ENCODE results near the gene GAGE12E. TPM values are rescaled to one million over a fixed set of nuclear protein-coding genes. Genes with fewer than 3 reads are reported as not detected.
"Not testable (repeated sequence)": the region's sequence is repeated elsewhere in the genome, so short reads cannot be mapped to it uniquely, and the experiment has no call there.

The GAGE12E gene, protein sequence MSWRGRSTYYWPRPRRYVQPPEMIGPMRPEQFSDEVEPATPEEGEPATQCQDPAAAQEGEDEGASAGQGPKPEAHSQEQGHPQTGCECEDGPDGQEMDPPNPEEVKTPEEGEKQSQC
- total RNA-seq, result not detected
- long read RNA-seq, result 0 reads

DNA sequence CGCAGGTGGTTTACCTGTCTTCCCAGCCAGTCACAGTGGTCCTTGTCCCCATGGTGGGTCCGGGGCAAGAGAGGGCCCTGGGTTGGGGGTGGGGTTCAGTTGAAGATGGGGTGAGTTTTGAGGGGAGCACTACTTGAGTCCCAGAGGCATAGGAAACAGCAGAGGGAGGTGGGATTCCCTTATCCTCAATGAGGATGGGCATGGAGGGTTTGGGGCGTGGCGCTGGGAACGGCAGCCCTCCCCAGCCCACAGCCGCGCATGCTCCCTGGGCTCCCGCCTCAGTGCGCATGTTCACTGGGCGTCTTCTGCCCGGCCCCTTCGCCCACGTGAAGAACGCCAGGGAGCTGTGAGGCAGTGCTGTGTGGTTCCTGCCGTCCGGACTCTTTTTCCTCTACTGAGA lies at the start of gene GAGE12E:
GAGE12E (plus strand) TSS at position 301 of the 400 bp plus-strand sequence. CDS start 1,155 bp downstream, outside the sequence.
- H3K4me3 ChIP-seq; H3K9me3 ChIP-seq; H3K36me3 ChIP-seq; H3K4me1 ChIP-seq; DNase-seq; H3K27me3 ChIP-seq; ATAC-seq; H3K27ac ChIP-seq; intact Hi-C loops (cut with DNase I): not testable (repeated sequence)
- WGBS (ENCODE audit: insufficient coverage, low coverage, low lambda C conversion rate, missing lambda C conversion rate), result no CpG with 5 or more reads among the region's 16 CpGs

DNA sequence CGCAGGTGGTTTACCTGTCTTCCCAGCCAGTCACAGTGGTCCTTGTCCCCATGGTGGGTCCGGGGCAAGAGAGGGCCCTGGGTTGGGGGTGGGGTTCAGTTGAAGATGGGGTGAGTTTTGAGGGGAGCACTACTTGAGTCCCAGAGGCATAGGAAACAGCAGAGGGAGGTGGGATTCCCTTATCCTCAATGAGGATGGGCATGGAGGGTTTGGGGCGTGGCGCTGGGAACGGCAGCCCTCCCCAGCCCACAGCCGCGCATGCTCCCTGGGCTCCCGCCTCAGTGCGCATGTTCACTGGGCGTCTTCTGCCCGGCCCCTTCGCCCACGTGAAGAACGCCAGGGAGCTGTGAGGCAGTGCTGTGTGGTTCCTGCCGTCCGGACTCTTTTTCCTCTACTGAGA lies 19.2 kb upstream of the GAGE12E start, which contains the start of gene GAGE12C:
GAGE12C (plus strand) TSS at position 301 of the 400 bp plus-strand sequence. CDS start 1,155 bp downstream, outside the sequence.
- intact Hi-C loops (cut with DNase I); H3K27ac ChIP-seq; H3K27me3 ChIP-seq; H3K4me3 ChIP-seq; ATAC-seq; DNase-seq; H3K9me3 ChIP-seq; H3K36me3 ChIP-seq; H3K4me1 ChIP-seq: not testable (repeated sequence)
- no CpG with 5 or more reads among the region's 16 CpGs for WGBS (ENCODE audit: insufficient coverage, low coverage, low lambda C conversion rate, missing lambda C conversion rate)

DNA sequence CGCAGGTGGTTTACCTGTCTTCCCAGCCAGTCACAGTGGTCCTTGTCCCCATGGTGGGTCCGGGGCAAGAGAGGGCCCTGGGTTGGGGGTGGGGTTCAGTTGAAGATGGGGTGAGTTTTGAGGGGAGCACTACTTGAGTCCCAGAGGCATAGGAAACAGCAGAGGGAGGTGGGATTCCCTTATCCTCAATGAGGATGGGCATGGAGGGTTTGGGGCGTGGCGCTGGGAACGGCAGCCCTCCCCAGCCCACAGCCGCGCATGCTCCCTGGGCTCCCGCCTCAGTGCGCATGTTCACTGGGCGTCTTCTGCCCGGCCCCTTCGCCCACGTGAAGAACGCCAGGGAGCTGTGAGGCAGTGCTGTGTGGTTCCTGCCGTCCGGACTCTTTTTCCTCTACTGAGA lies 9.7 kb upstream of the GAGE12E start, which contains the start of gene GAGE12D:
GAGE12D (plus strand) TSS at position 301 of the 400 bp plus-strand sequence. CDS start 1,155 bp downstream, outside the sequence.
- ATAC-seq; intact Hi-C loops (cut with DNase I): not testable (repeated sequence)

DNA sequence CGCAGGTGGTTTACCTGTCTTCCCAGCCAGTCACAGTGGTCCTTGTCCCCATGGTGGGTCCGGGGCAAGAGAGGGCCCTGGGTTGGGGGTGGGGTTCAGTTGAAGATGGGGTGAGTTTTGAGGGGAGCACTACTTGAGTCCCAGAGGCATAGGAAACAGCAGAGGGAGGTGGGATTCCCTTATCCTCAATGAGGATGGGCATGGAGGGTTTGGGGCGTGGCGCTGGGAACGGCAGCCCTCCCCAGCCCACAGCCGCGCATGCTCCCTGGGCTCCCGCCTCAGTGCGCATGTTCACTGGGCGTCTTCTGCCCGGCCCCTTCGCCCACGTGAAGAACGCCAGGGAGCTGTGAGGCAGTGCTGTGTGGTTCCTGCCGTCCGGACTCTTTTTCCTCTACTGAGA lies 9.5 kb downstream of the GAGE12E start, which contains the start of gene GAGE12F:
GAGE12F (plus strand) TSS at position 301 of the 400 bp plus-strand sequence. CDS start 1,155 bp downstream, outside the sequence.
- H3K27ac ChIP-seq; H3K27me3 ChIP-seq; H3K4me3 ChIP-seq; H3K9me3 ChIP-seq; ATAC-seq; intact Hi-C loops (cut with DNase I); H3K4me1 ChIP-seq; H3K36me3 ChIP-seq; DNase-seq: not testable (repeated sequence)
- WGBS (ENCODE audit: insufficient coverage, low coverage, low lambda C conversion rate, missing lambda C conversion rate), result no CpG with 5 or more reads among the region's 16 CpGs

More for the DNA sequence above, 9.7 kb upstream of the GAGE12E start, which contains the start of gene GAGE12D:
- not testable (repeated sequence) for H3K36me3 ChIP-seq, H3K4me3 ChIP-seq, H3K27ac ChIP-seq, H3K4me1 ChIP-seq, H3K27me3 ChIP-seq, DNase-seq, H3K9me3 ChIP-seq
- no CpG with 5 or more reads among the region's 16 CpGs for WGBS (ENCODE audit: insufficient coverage, low coverage, low lambda C conversion rate, missing lambda C conversion rate)

DNA sequence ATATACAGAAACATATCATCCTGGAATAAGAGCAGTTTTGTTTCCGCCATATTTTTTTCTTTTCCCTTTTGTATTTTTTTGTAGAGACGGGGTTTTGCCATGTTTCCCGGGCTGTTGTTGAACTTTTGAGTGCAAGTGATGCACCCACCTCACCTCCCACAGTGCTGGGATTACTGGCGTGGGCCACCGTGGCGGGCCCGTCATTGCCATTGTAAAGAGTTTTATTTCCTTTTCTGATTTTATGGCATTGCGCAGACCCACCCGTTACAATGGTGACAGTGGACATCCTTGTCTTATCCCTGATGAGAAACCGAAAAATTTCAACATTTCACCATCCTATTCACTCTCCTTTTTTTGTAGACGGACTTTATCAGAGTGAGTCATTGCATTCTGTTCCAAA lies 17.6 kb downstream of the GAGE12E start:
- H3K27me3 ChIP-seq; intact Hi-C loops (cut with DNase I); H3K4me3 ChIP-seq; H3K36me3 ChIP-seq; ATAC-seq; H3K4me1 ChIP-seq; H3K9me3 ChIP-seq; H3K27ac ChIP-seq: not testable (repeated sequence)
- WGBS (ENCODE audit: insufficient coverage, low coverage, low lambda C conversion rate, missing lambda C conversion rate), result no CpG with 5 or more reads among the region's 11 CpGs
- peak in 2 of 3 donors; percentile 40 to 52 for DNase-seq

DNA sequence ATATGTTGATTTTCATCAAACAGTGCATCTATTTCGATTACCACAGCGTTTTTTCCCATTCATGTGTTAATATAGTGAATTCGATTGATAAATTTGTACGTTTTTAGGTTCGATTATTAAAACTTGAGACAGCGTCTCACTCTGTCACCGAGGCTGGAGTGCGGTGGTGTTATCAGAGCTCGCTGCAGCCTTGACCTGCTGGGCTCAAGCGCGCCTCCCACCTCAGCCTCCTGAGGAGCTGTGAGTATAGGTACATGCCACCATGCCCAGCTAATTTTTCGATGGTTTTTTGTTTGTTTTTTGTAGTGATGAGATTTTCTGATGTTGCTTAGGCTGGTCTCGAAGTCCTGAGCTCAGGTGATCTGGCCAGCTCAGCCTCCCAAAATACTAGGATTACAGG lies 18.1 kb downstream of the GAGE12E start:
- H3K9me3 ChIP-seq; intact Hi-C loops (cut with DNase I); H3K27ac ChIP-seq; H3K4me3 ChIP-seq; H3K4me1 ChIP-seq; H3K27me3 ChIP-seq; H3K36me3 ChIP-seq; ATAC-seq: not testable (repeated sequence)
- no CpG with 5 or more reads among the region's 13 CpGs for WGBS (ENCODE audit: insufficient coverage, low coverage, low lambda C conversion rate, missing lambda C conversion rate)
- peak in 2 of 3 donors; percentile 2 to 34 for DNase-seq

DNA sequence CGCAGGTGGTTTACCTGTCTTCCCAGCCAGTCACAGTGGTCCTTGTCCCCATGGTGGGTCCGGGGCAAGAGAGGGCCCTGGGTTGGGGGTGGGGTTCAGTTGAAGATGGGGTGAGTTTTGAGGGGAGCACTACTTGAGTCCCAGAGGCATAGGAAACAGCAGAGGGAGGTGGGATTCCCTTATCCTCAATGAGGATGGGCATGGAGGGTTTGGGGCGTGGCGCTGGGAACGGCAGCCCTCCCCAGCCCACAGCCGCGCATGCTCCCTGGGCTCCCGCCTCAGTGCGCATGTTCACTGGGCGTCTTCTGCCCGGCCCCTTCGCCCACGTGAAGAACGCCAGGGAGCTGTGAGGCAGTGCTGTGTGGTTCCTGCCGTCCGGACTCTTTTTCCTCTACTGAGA lies 19.0 kb downstream of the GAGE12E start, which contains the start of gene GAGE12G:
GAGE12G (plus strand) TSS at position 301 of the 400 bp plus-strand sequence. CDS start 1,155 bp downstream, outside the sequence.
- H3K27me3 ChIP-seq; H3K4me1 ChIP-seq; H3K4me3 ChIP-seq; intact Hi-C loops (cut with DNase I); ATAC-seq; DNase-seq; H3K36me3 ChIP-seq; H3K9me3 ChIP-seq; H3K27ac ChIP-seq: not testable (repeated sequence)
- no CpG with 5 or more reads among the region's 16 CpGs for WGBS (ENCODE audit: insufficient coverage, low coverage, low lambda C conversion rate, missing lambda C conversion rate)

DNA sequence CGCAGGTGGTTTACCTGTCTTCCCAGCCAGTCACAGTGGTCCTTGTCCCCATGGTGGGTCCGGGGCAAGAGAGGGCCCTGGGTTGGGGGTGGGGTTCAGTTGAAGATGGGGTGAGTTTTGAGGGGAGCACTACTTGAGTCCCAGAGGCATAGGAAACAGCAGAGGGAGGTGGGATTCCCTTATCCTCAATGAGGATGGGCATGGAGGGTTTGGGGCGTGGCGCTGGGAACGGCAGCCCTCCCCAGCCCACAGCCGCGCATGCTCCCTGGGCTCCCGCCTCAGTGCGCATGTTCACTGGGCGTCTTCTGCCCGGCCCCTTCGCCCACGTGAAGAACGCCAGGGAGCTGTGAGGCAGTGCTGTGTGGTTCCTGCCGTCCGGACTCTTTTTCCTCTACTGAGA lies 28.6 kb downstream of the GAGE12E start, which contains the start of gene GAGE12H:
GAGE12H (plus strand) TSS at position 301 of the 400 bp plus-strand sequence. CDS start 1,155 bp downstream, outside the sequence.
- H3K36me3 ChIP-seq; H3K27ac ChIP-seq; intact Hi-C loops (cut with DNase I); H3K9me3 ChIP-seq; H3K4me3 ChIP-seq; H3K4me1 ChIP-seq; DNase-seq; ATAC-seq; H3K27me3 ChIP-seq: not testable (repeated sequence)
- WGBS (ENCODE audit: insufficient coverage, low coverage, low lambda C conversion rate, missing lambda C conversion rate), result no CpG with 5 or more reads among the region's 16 CpGs

DNA sequence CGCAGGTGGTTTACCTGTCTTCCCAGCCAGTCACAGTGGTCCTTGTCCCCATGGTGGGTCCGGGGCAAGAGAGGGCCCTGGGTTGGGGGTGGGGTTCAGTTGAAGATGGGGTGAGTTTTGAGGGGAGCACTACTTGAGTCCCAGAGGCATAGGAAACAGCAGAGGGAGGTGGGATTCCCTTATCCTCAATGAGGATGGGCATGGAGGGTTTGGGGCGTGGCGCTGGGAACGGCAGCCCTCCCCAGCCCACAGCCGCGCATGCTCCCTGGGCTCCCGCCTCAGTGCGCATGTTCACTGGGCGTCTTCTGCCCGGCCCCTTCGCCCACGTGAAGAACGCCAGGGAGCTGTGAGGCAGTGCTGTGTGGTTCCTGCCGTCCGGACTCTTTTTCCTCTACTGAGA lies 38.1 kb downstream of the GAGE12E start, which contains the start of gene GAGE2A:
GAGE2A (plus strand) TSS at position 301 of the 400 bp plus-strand sequence. CDS start 1,155 bp downstream, outside the sequence.
- H3K4me3 ChIP-seq; H3K36me3 ChIP-seq; H3K4me1 ChIP-seq; intact Hi-C loops (cut with DNase I); H3K27me3 ChIP-seq; DNase-seq; ATAC-seq; H3K27ac ChIP-seq; H3K9me3 ChIP-seq: not testable (repeated sequence)
- WGBS (ENCODE audit: insufficient coverage, low coverage, low lambda C conversion rate, missing lambda C conversion rate), result no CpG with 5 or more reads among the region's 16 CpGs

DNA sequence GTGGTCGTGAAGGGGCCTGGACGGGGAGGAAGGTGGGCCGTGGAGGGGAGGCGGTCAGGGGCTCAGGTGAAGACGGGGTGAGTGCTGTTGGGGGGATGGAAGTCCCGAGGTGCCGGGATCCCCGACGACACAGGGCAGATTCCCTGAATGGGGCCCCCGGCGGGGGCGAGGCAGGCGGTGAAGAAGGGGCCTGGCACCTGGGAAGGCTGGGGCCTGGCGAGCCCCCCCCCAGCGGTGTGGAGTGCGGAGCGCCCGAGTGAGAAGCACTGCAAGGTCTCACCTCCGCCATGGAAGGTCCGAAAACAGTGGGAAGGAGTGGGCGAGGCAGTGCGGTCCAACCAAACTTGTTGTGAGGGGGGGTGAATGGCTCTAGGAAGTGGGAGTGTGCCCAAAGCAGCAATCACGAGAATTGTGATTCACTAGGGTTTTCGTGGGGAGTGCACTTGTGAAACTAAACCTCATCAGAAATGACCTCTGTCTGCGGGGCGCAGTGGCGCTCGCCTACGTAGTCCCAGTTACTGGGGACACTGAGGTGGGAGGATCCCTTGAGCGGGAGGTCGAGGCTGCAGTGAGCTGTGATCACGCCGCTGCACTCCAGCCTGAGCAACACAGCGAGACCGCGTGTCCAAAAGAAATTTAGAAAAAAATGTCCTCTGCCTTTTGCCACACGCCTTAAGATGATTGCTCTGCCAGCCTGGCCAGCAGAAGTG lies 38.8 kb downstream of the GAGE12E start:
- H3K4me1 ChIP-seq; ATAC-seq; H3K4me3 ChIP-seq; H3K36me3 ChIP-seq; H3K27me3 ChIP-seq; intact Hi-C loops (cut with DNase I); H3K9me3 ChIP-seq; H3K27ac ChIP-seq: not testable (repeated sequence)
- 84% methylated on average over 30 of the region's 37 CpGs for WGBS (ENCODE audit: insufficient coverage, low coverage, low lambda C conversion rate, missing lambda C conversion rate)
- DNase-seq, result peak; percentile 44 to 59 (median 49)

DNA sequence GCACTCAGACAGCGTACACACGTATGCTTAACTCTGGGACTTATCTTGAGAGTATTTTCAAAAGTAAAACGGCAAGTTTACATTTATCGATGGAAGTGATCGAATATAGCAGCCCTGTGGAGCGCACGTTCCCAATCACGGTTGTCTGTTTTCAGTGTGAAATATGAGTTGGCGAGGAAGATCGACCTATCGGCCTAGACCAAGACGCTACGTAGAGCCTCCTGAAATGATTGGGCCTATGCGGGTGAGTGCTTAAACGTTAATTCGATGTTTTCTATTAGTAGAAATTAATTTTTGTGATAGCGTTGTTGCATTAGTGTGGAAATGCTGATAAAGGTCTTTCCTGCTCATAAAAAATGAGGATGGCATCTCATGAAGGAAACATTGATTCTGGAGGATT lies 39.4 kb downstream of the GAGE12E start:
- H3K4me3 ChIP-seq; H3K27ac ChIP-seq; H3K27me3 ChIP-seq; H3K9me3 ChIP-seq; DNase-seq; H3K4me1 ChIP-seq; ATAC-seq; H3K36me3 ChIP-seq; intact Hi-C loops (cut with DNase I): not testable (repeated sequence)
- 83% methylated on average over 14 of the region's 17 CpGs for WGBS (ENCODE audit: insufficient coverage, low coverage, low lambda C conversion rate, missing lambda C conversion rate)
